T-cell (primary cell): ENCODE results near the gene BACE2. TPM values are rescaled to one million over a fixed set of nuclear protein-coding genes. Genes with fewer than 3 reads are reported as not detected.

Source experiments
- ATAC-seq, 4 experiments: fragments of 200-7000 bp in 3 of 4; fragments of 150-1000 bp in 1 of 4; cut with Tn5 transposase; replicated peaks in 1 of 4; 1 replicate in 3 of 4; 2 replicates in 1 of 4; pipeline ENCODE4 v1.10.0; 2021; ENCODE audit warnings: moderate library complexity in 3 of 4, mild to moderate bottlenecking in 2 of 4, moderate number of reproducible peaks in 1 of 4
- CTCF ChIA-PET, 2 donors: fragments of 300-600 bp; sonication (Branson Sonifier 250); formaldehyde crosslinking; loops; one replicate each; lab custom pipeline; 2022; ENCODE audit warnings: antibody characterized with exemption in 2 of 2; lab: Charles Lee
- POLR2A ChIA-PET, 2 donors: fragments of 300-600 bp; sonication (Branson Sonifier 250); formaldehyde crosslinking; loops; one replicate each; lab custom pipeline; 2022; ENCODE audit warnings: antibody characterized with exemption in 2 of 2; lab: Charles Lee
- DNase-seq, 35 experiments: peaks; one replicate each; pipeline versions ENCODE4 v3.0.0 to v3.0.0-alpha.2; 2013 to 2023
- H3K27ac ChIP-seq: one replicate; pipeline ENCODE4 v1.5.1; 2013; ENCODE audit warnings: low read length
- H3K27me3 ChIP-seq, 2 experiments: replicated peaks in 1 of 2; 1 replicate in 1 of 2; 2 replicates in 1 of 2; pipeline versions ENCODE4 v1.6.1 to v1.7.0; 2013; ENCODE audit warnings: low read length in 1 of 2, mixed read lengths in 1 of 2; ENCODE audit not compliant: control insufficient read depth in 2 of 2, insufficient read depth in 2 of 2; ENCODE audit errors: extremely low read depth in 1 of 2
- H3K36me3 ChIP-seq, 2 donors: 1 replicate in 1 of 2; 2 replicates in 1 of 2; pipeline versions ENCODE4 v1.6.1 to v1.7.0; 2013; ENCODE audit warnings: low read length in 1 of 2; ENCODE audit not compliant: control insufficient read depth in 2 of 2, insufficient read depth in 1 of 2; ENCODE audit errors: extremely low read depth in 1 of 2
- H3K4me1 ChIP-seq, 2 experiments: 1 replicate in 1 of 2; 2 replicates in 1 of 2; pipeline versions ENCODE4 v1.6.1 to v1.7.0; 2013; ENCODE audit warnings: low read length in 2 of 2, mixed read lengths in 1 of 2; ENCODE audit not compliant: insufficient read depth in 2 of 2, control insufficient read depth in 1 of 2; ENCODE audit errors: extremely low read depth in 1 of 2
- H3K4me3 ChIP-seq, 2 donors: 1 replicate in 1 of 2; 2 replicates in 1 of 2; pipeline versions ENCODE4 v1.5.1 to v1.7.0; 2013; ENCODE audit warnings: mild to moderate bottlenecking in 2 of 2, low read length in 1 of 2, moderate library complexity in 1 of 2; ENCODE audit not compliant: control insufficient read depth in 1 of 2; ENCODE audit errors: extremely low read depth in 1 of 2
- H3K9me3 ChIP-seq: 2 replicates; pipeline ENCODE4 v1.7.0; 2013
- H3K27ac Mint-ChIP-seq, 2 donors: one replicate each; pipeline ENCODE4 v1.8.0; 2020 to 2021; ENCODE audit warnings: mild to moderate bottlenecking in 2 of 2, mixed read lengths in 2 of 2
- H3K27me3 Mint-ChIP-seq, 2 donors: one replicate each; pipeline ENCODE4 v1.8.0; 2021 to 2022; ENCODE audit warnings: mixed read lengths in 2 of 2
- H3K36me3 Mint-ChIP-seq: one replicate; pipeline ENCODE4 v1.8.0; 2021; ENCODE audit warnings: mixed read lengths
- H3K4me1 Mint-ChIP-seq, 3 donors: one replicate each; pipeline ENCODE4 v1.8.0; 2020 to 2022; ENCODE audit warnings: mixed read lengths in 3 of 3, mild to moderate bottlenecking in 1 of 3
- H3K4me3 Mint-ChIP-seq, 3 donors: one replicate each; pipeline ENCODE4 v1.8.0; 2020 to 2022; ENCODE audit warnings: mild to moderate bottlenecking in 3 of 3, mixed read lengths in 3 of 3, moderate library complexity in 3 of 3
- H3K9me3 Mint-ChIP-seq, 3 donors: one replicate each; pipeline ENCODE4 v1.8.0; 2020 to 2022; ENCODE audit warnings: mixed read lengths in 3 of 3
- WGBS: methylation state at CpG from one replicate; pipeline ENCODE4 v1.1.5; 2013; ENCODE audit warnings: missing lambda C conversion rate; ENCODE audit not compliant: insufficient coverage; 5-methylcytosine and 5-hydroxymethylcytosine counted together
- total RNA-seq, 35 experiments: library from RNA in 6 of 35; stranded (reverse) in 6 of 35; fragments of 120-200 nt in 1 of 35; gene quantifications; one replicate each; pipeline versions ENCODE4 v1.2.1 to v1.2.4 and lab custom pipeline; 2013 to 2026

BACE2 gene
- total RNA-seq, 5 donors from 2014 or later (not counting 1 experiment from before 2014, with no cell fraction given) = 0.30 to 1.1 (median 0.68) TPM

GRCh38 chr21:41220208-41220733, 52.3 kb downstream of the BACE2 start:
- Histone ChIP-seq H3K36me3 (no peaks in the 10 kb centered on the region), H3K27me3 (peaks cover 0 to 22% of the 10 kb centered on the region in 2 experiments), H3K27ac (no peak overlapping the region), H3K4me1 (no peaks in the 10 kb centered on the region), H3K4me3 (no peak overlapping the region), H3K9me3 (no peaks in the 10 kb centered on the region)
- no peak for ATAC-seq
- WGBS = no CpG with 5 or more reads among the region's 8 CpGs
- Mint-ChIP-seq H3K9me3 (no peaks in the 10 kb centered on the region), H3K4me3 (no peak overlapping the region), H3K27ac (no peak overlapping the region), H3K27me3 (peaks cover 13 to 16% of the 10 kb centered on the region in 2 donors), H3K36me3 (no peaks in the 10 kb centered on the region), H3K4me1 (no peaks in the 10 kb centered on the region)
- DNase-seq = no peak
- ChIA-PET POLR2A (no interaction called here), CTCF (no interaction called here)

- Mint-ChIP-seq H3K27me3 (peaks cover 3 to 6% of the 10 kb centered on the region in 2 donors), H3K4me3 (no peak overlapping the region)
These were observed 54.5 kb downstream of the BACE2 start for GRCh38 chr21:41222247-41223068.

GRCh38 chr21:41226853-41227252, 58.9 kb downstream of the BACE2 start:
- Mint-ChIP-seq H3K36me3 (no peaks in the 10 kb centered on the region), H3K9me3 (peaks cover 0 to 4% (median 0%) of the 10 kb centered on the region in 3 donors), H3K4me3 (no peak overlapping the region), H3K27ac (no peak overlapping the region), H3K4me1 (no peaks in the 10 kb centered on the region), H3K27me3 (peaks cover 6 to 8% of the 10 kb centered on the region in 2 donors)
- H3K36me3 ChIP-seq = no peaks in the 10 kb centered on the region
- POLR2A ChIA-PET = no interaction called here
- peaks cover 0 to 17% of the 10 kb centered on the region in 2 experiments for H3K27me3 ChIP-seq
- CTCF ChIA-PET = no interaction called here
- H3K27ac ChIP-seq = no peak overlapping the region
- no peak overlapping the region for H3K4me3 ChIP-seq
- no peaks in the 10 kb centered on the region for H3K4me1 ChIP-seq
- no peak for ATAC-seq
- H3K9me3 ChIP-seq = no peaks in the 10 kb centered on the region
- DNase-seq = no peak
- WGBS = 77% methylated on average over 6 of the region's 8 CpGs

More at GRCh38 chr21:41222247-41223068, 54.5 kb downstream of the BACE2 start:
- no peaks in the 10 kb centered on the region for H3K4me1 ChIP-seq
- ChIA-PET POLR2A (no interaction called here), CTCF (no interaction called here)
- Mint-ChIP-seq H3K27ac (no peak overlapping the region), H3K36me3 (no peaks in the 10 kb centered on the region), H3K4me1 (no peaks in the 10 kb centered on the region), H3K9me3 (no peaks in the 10 kb centered on the region)
- no peaks in the 10 kb centered on the region for H3K9me3 ChIP-seq
- no peak for ATAC-seq
- no peak for DNase-seq
- H3K4me3 ChIP-seq = no peak overlapping the region
- H3K27ac ChIP-seq = no peak overlapping the region
- H3K36me3 ChIP-seq = no peaks in the 10 kb centered on the region
- peaks cover 0 to 15% of the 10 kb centered on the region in 2 experiments for H3K27me3 ChIP-seq
- 81% methylated on average over 17 of the region's 19 CpGs for WGBS

- no peak overlapping the region for H3K4me3 Mint-ChIP-seq
- ATAC-seq (no peak), DNase-seq (no peak)
- no peak overlapping the region for H3K27ac ChIP-seq
- no peaks in the 10 kb centered on the region for H3K4me1 ChIP-seq
- no peak overlapping the region for H3K27ac Mint-ChIP-seq
- H3K4me1 Mint-ChIP-seq = no peaks in the 10 kb centered on the region
- H3K4me3 ChIP-seq = no peak overlapping the region
- H3K9me3 Mint-ChIP-seq = peaks cover 0 to 4% (median 0%) of the 10 kb centered on the region in 3 donors
- no CpG with 5 or more reads among the region's 9 CpGs for WGBS
- peaks cover 0 to 16% of the 10 kb centered on the region in 2 experiments for H3K27me3 ChIP-seq
- no peaks in the 10 kb centered on the region for H3K36me3 Mint-ChIP-seq
- CTCF ChIA-PET = no interaction called here
- POLR2A ChIA-PET = no interaction called here
- no peaks in the 10 kb centered on the region for H3K9me3 ChIP-seq
- no peaks in the 10 kb centered on the region for H3K36me3 ChIP-seq
- H3K27me3 Mint-ChIP-seq = peaks cover 8% of the 10 kb centered on the region in 2 donors
These were observed 59.5 kb downstream of the BACE2 start for GRCh38 chr21:41227357-41228005.

GRCh38 chr21:41228006-41228370, 60.0 kb downstream of the BACE2 start:
- Mint-ChIP-seq H3K4me1 (no peaks in the 10 kb centered on the region), H3K9me3 (peaks cover 0 to 4% (median 0%) of the 10 kb centered on the region in 3 donors), H3K36me3 (no peaks in the 10 kb centered on the region), H3K4me3 (no peak overlapping the region), H3K27me3 (peaks cover 8 to 10% of the 10 kb centered on the region in 2 donors), H3K27ac (no peak overlapping the region)
- H3K4me3 ChIP-seq = no peak overlapping the region
- ChIA-PET CTCF (no interaction called here), POLR2A (no interaction called here)
- peaks cover 0 to 13% of the 10 kb centered on the region in 2 experiments for H3K27me3 ChIP-seq
- no peak for ATAC-seq
- H3K4me1 ChIP-seq = no peaks in the 10 kb centered on the region
- DNase-seq = no peak
- H3K36me3 ChIP-seq = no peaks in the 10 kb centered on the region
- WGBS = no CpG with 5 or more reads among the region's 5 CpGs
- H3K9me3 ChIP-seq = no peaks in the 10 kb centered on the region
- no peak overlapping the region for H3K27ac ChIP-seq

GRCh38 chr21:41228492-41228891, 60.5 kb downstream of the BACE2 start:
- CTCF ChIA-PET = no interaction called here
- no peak for ATAC-seq
- Mint-ChIP-seq H3K4me3 (no peak overlapping the region), H3K27ac (no peak overlapping the region), H3K4me1 (no peaks in the 10 kb centered on the region), H3K9me3 (peaks cover 0 to 4% (median 0%) of the 10 kb centered on the region in 3 donors), H3K36me3 (no peaks in the 10 kb centered on the region), H3K27me3 (peaks cover 8% of the 10 kb centered on the region in 2 donors)
- no peak overlapping the region for H3K4me3 ChIP-seq
- H3K27ac ChIP-seq = no peak overlapping the region
- H3K9me3 ChIP-seq = no peaks in the 10 kb centered on the region
- DNase-seq = no peak
- no peaks in the 10 kb centered on the region for H3K4me1 ChIP-seq
- POLR2A ChIA-PET = no interaction called here
- no peaks in the 10 kb centered on the region for H3K36me3 ChIP-seq
- H3K27me3 ChIP-seq = peaks cover 0 to 12% of the 10 kb centered on the region in 2 experiments
- 66% methylated on average over 3 of the region's 5 CpGs for WGBS
